OCI-LY3 (cell line): ENCODE data around the gene HES6.

Experiments used
- H2AFZ ChIP-seq: fragments of 200-600, 300-600 bp; shearing (Covaris generic); 2 replicates; pipeline ENCODE4 v1.6.0; 2014; ENCODE audit warnings: antibody characterized with exemption, low read depth, low read length
- H3K27ac ChIP-seq: fragments of 200-600, 300-600 bp; sonication (generic); 2 replicates; pipeline ENCODE4 v1.5.1; 2014; ENCODE audit warnings: mild to moderate bottlenecking, low read length, moderate library complexity, mixed read lengths
- H3K27me3 ChIP-seq: fragments of 200-600, 300-600 bp; sonication (generic); 2 replicates; pipeline ENCODE4 v1.6.1; 2014; ENCODE audit warnings: low read depth, low read length, mixed read lengths
- H3K36me3 ChIP-seq: fragments of 200-600, 300-600 bp; sonication (generic); replicated peaks from 2 replicates; pipeline ENCODE3; 2014; ENCODE audit warnings: low read depth, low read length, mixed read lengths
- H3K4me1 ChIP-seq: fragments of 300-600, 200-600 bp; sonication (generic); 2 replicates; pipeline ENCODE4 v1.6.1; 2014; ENCODE audit warnings: low read length, mixed read lengths
- H3K4me2 ChIP-seq: fragments of 200-600, 300-600 bp; sonication (generic); 2 replicates; pipeline ENCODE4 v1.6.1; 2014; ENCODE audit warnings: low read length, mixed read lengths
- H3K4me3 ChIP-seq: fragments of 300-600, 200-600 bp; sonication (generic); 2 replicates; pipeline ENCODE4 v1.5.1; 2014; ENCODE audit warnings: antibody characterized with exemption, mild to moderate bottlenecking, low read length, moderate library complexity
- H3K79me2 ChIP-seq: fragments of 300-600, 200-600 bp; shearing (Covaris generic); 2 replicates; pipeline ENCODE4 v1.6.1; 2014; ENCODE audit warnings: mild to moderate bottlenecking, low read length, mixed read lengths
- H3K9ac ChIP-seq: fragments of 300-600, 200-600 bp; shearing (Covaris generic); 2 replicates; pipeline ENCODE4 v1.6.0; 2014; ENCODE audit warnings: mild to moderate bottlenecking, low read length, moderate library complexity
- H3K9me3 ChIP-seq: fragments of 200-600, 300-600 bp; shearing (Covaris generic); 2 replicates; pipeline ENCODE4 v1.6.1; 2014; ENCODE audit warnings: low read length, mixed read lengths; ENCODE audit not compliant: insufficient read depth
- H4K20me1 ChIP-seq: fragments of 200-600, 300-600 bp; sonication (generic); 2 replicates; pipeline ENCODE4 v1.6.1; 2016; ENCODE audit warnings: low read length, mixed read lengths; ENCODE audit not compliant: insufficient read depth
- CTCF ChIP-seq: fragments of 200-600, 300-600 bp; sonication (generic); IDR thresholded peaks from 2 replicates; pipeline ENCODE4 v1.5.1; 2014; ENCODE audit warnings: antibody characterized with exemption, low read length, low read depth
- EZH2phosphoT487 ChIP-seq: fragments of 200-600 bp; shearing (Covaris generic); IDR thresholded peaks from 2 replicates; pipeline ENCODE4 v1.6.1; 2018; ENCODE audit warnings: antibody characterized with exemption, mixed run types, low read depth

HES6 gene

GRCh38 chr2:238228700-238229099 is 11.1 kb downstream of the HES6 start:
- H2AFZ ChIP-seq: no peak overlapping the region
- no peak overlapping the region for H3K9ac ChIP-seq
- H3K79me2 ChIP-seq: no peaks in the 10 kb centered on the region
- no peak overlapping the region for H3K27ac ChIP-seq
- no peaks in the 10 kb centered on the region for H4K20me1 ChIP-seq
- no peaks in the 10 kb centered on the region for H3K27me3 ChIP-seq
- H3K36me3 ChIP-seq: no peaks in the 10 kb centered on the region
- no peak overlapping the region for H3K4me2 ChIP-seq
- no peaks in the 10 kb centered on the region for H3K9me3 ChIP-seq
- TF ChIP-seq EZH2phosphoT487 (no peak), CTCF (no peak)
- H3K4me1 ChIP-seq: 0 out of 2 replicates have a peak, but pooled peaks cover 2% of the 10 kb centered on the region
- no peak overlapping the region for H3K4me3 ChIP-seq

GRCh38 chr2:238227587-238228032 is 12.2 kb downstream of the HES6 start:
- H3K79me2 ChIP-seq: no peaks in the 10 kb centered on the region
- no peaks in the 10 kb centered on the region for H3K36me3 ChIP-seq
- H3K4me1 ChIP-seq: 0 out of 2 replicates have a peak, but pooled peaks cover 2% of the 10 kb centered on the region
- no peaks in the 10 kb centered on the region for H3K27me3 ChIP-seq
- H3K27ac ChIP-seq: no peak overlapping the region
- no peaks in the 10 kb centered on the region for H4K20me1 ChIP-seq
- no peak overlapping the region for H3K4me3 ChIP-seq
- H3K9ac ChIP-seq: no peak overlapping the region
- no peak overlapping the region for H3K4me2 ChIP-seq
- no peak overlapping the region for H2AFZ ChIP-seq
- TF ChIP-seq EZH2phosphoT487: no peak
- TF ChIP-seq CTCF: no peak
- no peaks in the 10 kb centered on the region for H3K9me3 ChIP-seq

GRCh38 chr2:238226698-238227586 is 12.9 kb downstream of the HES6 start:
- no peak overlapping the region for H3K4me3 ChIP-seq
- no peaks in the 10 kb centered on the region for H3K9me3 ChIP-seq
- 0 out of 2 replicates have a peak, but pooled peaks cover 2% of the 10 kb centered on the region for H3K4me1 ChIP-seq
- no peak overlapping the region for H3K4me2 ChIP-seq
- H3K36me3 ChIP-seq: no peaks in the 10 kb centered on the region
- no peak overlapping the region for H3K27ac ChIP-seq
- H3K9ac ChIP-seq: no peak overlapping the region
- no peak overlapping the region for H2AFZ ChIP-seq
- H3K27me3 ChIP-seq: no peaks in the 10 kb centered on the region
- no peaks in the 10 kb centered on the region for H4K20me1 ChIP-seq
- no peaks in the 10 kb centered on the region for H3K79me2 ChIP-seq
- TF ChIP-seq EZH2phosphoT487 (no peak), CTCF (no peak)

GRCh38 chr2:238225911-238226697 is 13.7 kb downstream of the HES6 start:
- Histone ChIP-seq H3K27me3 (no peaks in the 10 kb centered on the region), H3K4me1 (0 out of 2 replicates have a peak, but pooled peaks cover 2% of the 10 kb centered on the region), H3K4me3 (no peak overlapping the region), H3K4me2 (no peak overlapping the region), H3K36me3 (no peaks in the 10 kb centered on the region), H3K9me3 (no peaks in the 10 kb centered on the region), H2AFZ (no peak overlapping the region), H4K20me1 (no peaks in the 10 kb centered on the region), H3K9ac (no peak overlapping the region), H3K27ac (no peak overlapping the region), H3K79me2 (no peaks in the 10 kb centered on the region)
- no peak for TF ChIP-seq EZH2phosphoT487
- TF ChIP-seq CTCF: no peak
